ENCODE data around the gene AMOTL2.

Gene AMOTL2

GRCh38 chr3:134407239-134407625 lies 33.0 kb upstream of the AMOTL2 start:
- H3K36me3 ChIP-seq, result no peaks in the 10 kb centered on the region
- H3K27ac ChIP-seq, result no peak overlapping the region
- H3K4me1 ChIP-seq (ENCODE audit: control insufficient read depth in 1 of 2, insufficient read depth in 1 of 2, low read depth in 1 of 2, low read length in 1 of 2), result no peaks in the 10 kb centered on the region
- peaks cover 86% of the 10 kb centered on the region for H3K27me3 ChIP-seq
- no peaks in the 10 kb centered on the region for H3K9me3 ChIP-seq
- TF ChIP-seq CTCF (IDR thresholded peaks at IDR 0.05), result no peak
- H3K4me3 ChIP-seq (ENCODE audit: low read depth in 1 of 2, low read length in 1 of 2), result no peak overlapping the region

GRCh38 chr3:134406331-134407238 lies 32.3 kb upstream of the AMOTL2 start:
- Histone ChIP-seq H3K9me3 (no peaks in the 10 kb centered on the region), H3K36me3 (no peaks in the 10 kb centered on the region), H3K4me1 (ENCODE audit: control insufficient read depth in 1 of 2, insufficient read depth in 1 of 2, low read depth in 1 of 2, low read length in 1 of 2) (no peaks in the 10 kb centered on the region), H3K27ac (no peak overlapping the region), H3K4me3 (ENCODE audit: low read depth in 1 of 2, low read length in 1 of 2) (no peak overlapping the region), H3K27me3 (peaks cover 83% of the 10 kb centered on the region)
- no peak for TF ChIP-seq CTCF (IDR thresholded peaks at IDR 0.05)

- Histone ChIP-seq H3K36me3 (no peaks in the 10 kb centered on the region), H3K27me3 (peaks cover 61% of the 10 kb centered on the region), H3K9me3 (no peaks in the 10 kb centered on the region), H3K4me3 (ENCODE audit: low read depth in 1 of 2, low read length in 1 of 2) (no peak overlapping the region), H3K4me1 (ENCODE audit: control insufficient read depth in 1 of 2, insufficient read depth in 1 of 2, low read depth in 1 of 2, low read length in 1 of 2) (no peaks in the 10 kb centered on the region), H3K27ac (no peak overlapping the region)
- no peak for TF ChIP-seq CTCF (IDR thresholded peaks at IDR 0.05)
Measured at GRCh38 chr3:134404366-134404885, 30.2 kb upstream of the AMOTL2 start.

- H3K4me1 ChIP-seq (ENCODE audit: control insufficient read depth in 1 of 2, insufficient read depth in 1 of 2, low read depth in 1 of 2, low read length in 1 of 2), result no peaks in the 10 kb centered on the region
- no peak for TF ChIP-seq CTCF (IDR thresholded peaks at IDR 0.05)
Measured at GRCh38 chr3:134397755-134398154, 23.5 kb upstream of the AMOTL2 start.

GRCh38 chr3:134395103-134395502 lies 20.9 kb upstream of the AMOTL2 start:
- Histone ChIP-seq H3K27me3 (no peaks in the 10 kb centered on the region), H3K4me1 (ENCODE audit: control insufficient read depth in 1 of 2, insufficient read depth in 1 of 2, low read depth in 1 of 2, low read length in 1 of 2) (no peaks in the 10 kb centered on the region), H3K36me3 (no peaks in the 10 kb centered on the region), H3K9me3 (no peaks in the 10 kb centered on the region), H3K4me3 (ENCODE audit: low read depth in 1 of 2, low read length in 1 of 2) (no peak overlapping the region), H3K27ac (no peak overlapping the region)
- TF ChIP-seq CTCF (IDR thresholded peaks at IDR 0.05), result no peak

More at GRCh38 chr3:134397755-134398154, 23.5 kb upstream of the AMOTL2 start:
- H3K4me3 ChIP-seq (ENCODE audit: low read depth in 1 of 2, low read length in 1 of 2), result no peak overlapping the region
- no peaks in the 10 kb centered on the region for H3K27me3 ChIP-seq
- no peaks in the 10 kb centered on the region for H3K9me3 ChIP-seq
- no peaks in the 10 kb centered on the region for H3K36me3 ChIP-seq
- no peak overlapping the region for H3K27ac ChIP-seq
